Measurements from ENCODE around the gene IFIH1. TPM values are rescaled to one million over a fixed set of nuclear protein-coding genes. Genes with fewer than 3 reads are reported as not detected.

The IFIH1 gene
- total and polyA plus RNA-seq, 2 of the 8 experiments (the other 6 are each of a cell fraction or from before 2014, with no cell fraction given), result 0.32 to 2.0 TPM

- Histone ChIP-seq H3K4ac (replicated peaks; ENCODE audit: insufficient read length, low read depth, low read length) (no peak overlapping the region), H3K9ac (replicated peaks in 1 of 4; ENCODE audit: extremely low read depth in 1 of 4, low read depth in 3 of 4, low read length in 3 of 4) (no peak overlapping the region), H3K56ac (replicated peaks; ENCODE audit: insufficient read length, low read depth, low read length) (no peak overlapping the region), H3K23ac (ENCODE audit: insufficient read length) (no peak overlapping the region), H3K27ac (ENCODE audit: low read depth, low read length) (no peak overlapping the region), H3K14ac (ENCODE audit: insufficient read length) (no peak overlapping the region), H2AK5ac (ENCODE audit: low read depth, low read length) (no peak overlapping the region), H2BK20ac (ENCODE audit: low read length) (no peak overlapping the region), H3K36me3 (ENCODE audit: control insufficient read depth in 2 of 4, insufficient read depth in 4 of 4, low read length in 3 of 4) (no peaks in the 10 kb centered on the region), H4K20me1 (replicated peaks in 1 of 2; ENCODE audit: control insufficient read depth in 1 of 2, insufficient read depth in 2 of 2, low read length in 2 of 2) (no peaks in the 10 kb centered on the region), H2AFZ (ENCODE audit: low read length) (no peak overlapping the region), H2BK5ac (ENCODE audit: low read depth, low read length) (no peak overlapping the region), H3K79me1 (ENCODE audit: low read depth, low read length) (no peaks in the 10 kb centered on the region), H2BK12ac (ENCODE audit: low read depth, low read length) (no peak overlapping the region), H2BK15ac (ENCODE audit: low read length) (no peak overlapping the region), H2BK120ac (replicated peaks; ENCODE audit: low read depth, low read length) (no peak overlapping the region), H3K79me2 (ENCODE audit: control insufficient read depth in 1 of 2, insufficient read depth in 2 of 2, low read length in 2 of 2) (no peaks in the 10 kb centered on the region), H4K8ac (ENCODE audit: extremely low read depth, insufficient read depth, low read length) (no peak overlapping the region; the same call in 1 of the 2 replicates), H3K4me1 (replicated peaks in 1 of 4; ENCODE audit: control insufficient read depth in 3 of 4, insufficient read depth in 4 of 4, low read length in 3 of 4) (no peaks in the 10 kb centered on the region), H3K27me3 (replicated peaks in 1 of 4; ENCODE audit: control insufficient read depth in 3 of 4, extremely low read depth in 1 of 4, insufficient read depth in 3 of 4, low read length in 3 of 4) (no peaks in the 10 kb centered on the region), H3K4me2 (ENCODE audit: insufficient read depth in 1 of 2, low read depth in 2 of 2, low read length in 2 of 2) (no peak overlapping the region), H3K18ac (ENCODE audit: extremely low read depth, low read length) (no peak overlapping the region), H4K5ac (ENCODE audit: insufficient read length, low read depth, low read length) (no peak overlapping the region), H3K4me3 (ENCODE audit: extremely low read depth in 1 of 4, insufficient read depth in 2 of 4, low read depth in 3 of 4, low read length in 4 of 4) (no peak overlapping the region), H3K23me2 (ENCODE audit: low read depth, low read length) (no peaks in the 10 kb centered on the region), H3K9me3 (ENCODE audit: insufficient read depth in 2 of 2, low read depth in 1 of 2, low read length in 1 of 2) (peaks cover 4 to 6% of the 10 kb centered on the region in 2 experiments; a peak in 3 of 4 replicates), H4K91ac (replicated peaks; ENCODE audit: insufficient read length, low read length) (no peak overlapping the region)
- TF ChIP-seq, protein P1, sequence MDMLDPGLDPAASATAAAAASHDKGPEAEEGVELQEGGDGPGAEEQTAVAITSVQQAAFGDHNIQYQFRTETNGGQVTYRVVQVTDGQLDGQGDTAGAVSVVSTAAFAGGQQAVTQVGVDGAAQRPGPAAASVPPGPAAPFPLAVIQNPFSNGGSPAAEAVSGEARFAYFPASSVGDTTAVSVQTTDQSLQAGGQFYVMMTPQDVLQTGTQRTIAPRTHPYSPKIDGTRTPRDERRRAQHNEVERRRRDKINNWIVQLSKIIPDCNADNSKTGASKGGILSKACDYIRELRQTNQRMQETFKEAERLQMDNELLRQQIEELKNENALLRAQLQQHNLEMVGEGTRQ (IDR thresholded peaks at IDR 0.05; ENCODE audit: low read length), result no peak
- peak; percentile 42 to 50 for TF ChIP-seq RAD21 (IDR thresholded peaks at IDR 0.05 in 1 of 2, conservative IDR thresholded peaks at IDR 0.05 in 1 of 2; ENCODE audit: low read depth in 2 of 2, low read length in 2 of 2)
- no peak for TF ChIP-seq SRF (IDR thresholded peaks at IDR 0.05; ENCODE audit: low read depth, low read length)
- peak; percentile 8 to 56 (median 52) for TF ChIP-seq CTCF (IDR thresholded peaks at IDR 0.05; ENCODE audit: control extremely low read depth in 1 of 3, insufficient read depth in 1 of 3, low read depth in 1 of 3, low read length in 3 of 3)
- no peak for TF ChIP-seq KDM4A (IDR thresholded peaks at IDR 0.05; ENCODE audit: low read depth, low read length, severe bottlenecking)
- TF ChIP-seq, protein P2, sequence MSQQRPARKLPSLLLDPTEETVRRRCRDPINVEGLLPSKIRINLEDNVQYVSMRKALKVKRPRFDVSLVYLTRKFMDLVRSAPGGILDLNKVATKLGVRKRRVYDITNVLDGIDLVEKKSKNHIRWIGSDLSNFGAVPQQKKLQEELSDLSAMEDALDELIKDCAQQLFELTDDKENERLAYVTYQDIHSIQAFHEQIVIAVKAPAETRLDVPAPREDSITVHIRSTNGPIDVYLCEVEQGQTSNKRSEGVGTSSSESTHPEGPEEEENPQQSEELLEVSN (IDR thresholded peaks at IDR 0.05), result 0 out of 2 replicates have a peak, but pooled peaks have one; percentile 16
- FAIRE-seq (no peak), DNase-seq (ENCODE audit: low read depth in 1 of 2, low spot score in 2 of 2) (peak in 1 of 2 experiments; percentile 62)
- 54% methylated on average over 5 of the region's 5 CpGs; no CpG with 5 or more reads in 1 of the 2 experiments for WGBS, 2 experiments (ENCODE audit: extremely low coverage in 1 of 2, insufficient coverage in 1 of 2, insufficient read length in 1 of 2, insufficient replicate concordance in 2 of 2, low coverage in 1 of 2, low lambda C conversion rate in 2 of 2, missing lambda C conversion rate in 1 of 2)
- ChIA-PET POLR2A (ENCODE audit: partially characterized antibody) (no interaction called here), CTCF (ENCODE audit: partially characterized antibody) (interaction anchor here (0.5 to 3.3 kb wide), 11 partner anchors 8 to 207 kb away, joined by 3 to 22 read pairs (median 4); partner anchors contain the start of gene IFIH1)
These were observed 8.8 kb upstream of the IFIH1 start for GRCh38 chr2:162327134-162327769.

All from H1 (cell line).